Hepatocyte (in vitro differentiated cells): ENCODE results near the gene SKIL. TPM values are rescaled to one million over a fixed set of nuclear protein-coding genes. Genes with fewer than 3 reads are reported as not detected.

Experiments
- DNase-seq: peaks from one replicate; pipeline ENCODE4 v3.0.0-alpha.2; 2016; ENCODE audit warnings: low spot score
- H2AFZ ChIP-seq: fragments of 200-600 bp; sonication (generic); 2 replicates; pipeline ENCODE4 v1.6.0; 2016; ENCODE audit warnings: antibody characterized with exemption, mild to moderate bottlenecking
- H3K27ac ChIP-seq: fragments of 200-600 bp; sonication (generic); 2 replicates; pipeline ENCODE4 v1.5.1; 2016; ENCODE audit warnings: mild to moderate bottlenecking
- H3K27me3 ChIP-seq: fragments of 200-600 bp; sonication (generic); 2 replicates; pipeline ENCODE4 v1.6.1; 2016
- H3K36me3 ChIP-seq: fragments of 200-600 bp; sonication (generic); replicated peaks from 2 replicates; pipeline ENCODE4 v1.5.1; 2016; ENCODE audit warnings: low read depth; ENCODE audit not compliant: insufficient read depth
- H3K4me1 ChIP-seq: fragments of 200-600 bp; sonication (generic); 2 replicates; pipeline ENCODE4 v1.5.1; 2016; ENCODE audit warnings: mild to moderate bottlenecking, moderate library complexity; ENCODE audit not compliant: insufficient read depth
- H3K4me2 ChIP-seq: fragments of 200-600 bp; sonication (generic); 2 replicates; pipeline ENCODE4 v1.6.0; 2016
- H3K4me3 ChIP-seq: fragments of 200-600 bp; sonication (generic); 2 replicates; pipeline ENCODE4 v1.5.1; 2016; ENCODE audit warnings: mild to moderate bottlenecking
- H3K79me2 ChIP-seq: fragments of 200-600 bp; sonication (generic); 2 replicates; pipeline ENCODE4 v1.6.0; 2017; ENCODE audit warnings: mild to moderate bottlenecking
- H3K9me2 ChIP-seq: fragments of 200-600 bp; sonication (generic); replicated peaks from 2 replicates; pipeline ENCODE4 v1.6.0; 2017; ENCODE audit warnings: mild to moderate bottlenecking; ENCODE audit not compliant: insufficient read depth
- H3K9me3 ChIP-seq: fragments of 200-600 bp; sonication (generic); 2 replicates; pipeline ENCODE4 v1.5.1; 2016; ENCODE audit warnings: low read depth, mild to moderate bottlenecking
- H4K20me1 ChIP-seq: fragments of 200-600 bp; sonication (generic); 2 replicates; pipeline ENCODE4 v1.6.0; 2016; ENCODE audit warnings: mild to moderate bottlenecking; ENCODE audit not compliant: insufficient read depth, poor library complexity, severe bottlenecking
- CTCF ChIP-seq: fragments of 200-600 bp; sonication (generic); IDR thresholded peaks from 2 replicates; pipeline ENCODE4 v1.5.1; 2016; ENCODE audit warnings: antibody characterized with exemption, mild to moderate bottlenecking; ENCODE audit not compliant: poor library complexity
- EZH2 ChIP-seq: fragments of 200-600 bp; sonication (generic); IDR thresholded peaks from 2 replicates; pipeline ENCODE4 v1.6.1; 2016; ENCODE audit warnings: antibody characterized with exemption, mild to moderate bottlenecking, borderline replicate concordance
- EZH2phosphoT487 ChIP-seq: fragments of 200-600 bp; sonication (generic); IDR thresholded peaks from one replicate; pipeline ENCODE4 v1.6.1; 2018; ENCODE audit warnings: antibody characterized with exemption, mild to moderate bottlenecking, low read depth, moderate library complexity; ENCODE audit not compliant: unreplicated experiment, severe bottlenecking
- WGBS: methylation state at CpG from one replicate; pipeline ENCODE4 v1.1.6; 2016; ENCODE audit warnings: low lambda C conversion rate; ENCODE audit errors: missing lambda C conversion rate; 5-methylcytosine and 5-hydroxymethylcytosine counted together
- polyA plus RNA-seq: library from polyadenylated mRNA; unstranded; fragments of >200 nt; fragmentation: Nextera tagmentation; extraction: Ambion mirVana; gene quantifications from 2 replicates; pipeline ENCODE4 v1.2.1, GENCODE V29; 2016
- total RNA-seq: library from RNA; depleted of rRNA; stranded (reverse); fragments of >200 nt; gene quantifications from 2 replicates; pipeline ENCODE4 v1.2.3, GENCODE V29; 2014

The SKIL gene
- total and polyA plus RNA-seq, 2 experiments from 2014 or later = 28.9 to 87.5 TPM

GRCh38 chr3:170440344-170440743, 82.8 kb downstream of the SKIL start:
- 100% methylated on average over 2 of the region's 2 CpGs for WGBS
- DNase-seq = no peak
- H3K9me3 ChIP-seq = no peaks in the 10 kb centered on the region
- H3K9me2 ChIP-seq = no peaks in the 10 kb centered on the region
- H3K79me2 ChIP-seq = no peaks in the 10 kb centered on the region
- no peak overlapping the region for H3K27ac ChIP-seq
- no peaks in the 10 kb centered on the region for H3K27me3 ChIP-seq
- no peaks in the 10 kb centered on the region for H3K36me3 ChIP-seq
- TF ChIP-seq EZH2 (no peak), CTCF (no peak), EZH2phosphoT487 (no peak)
- no peaks in the 10 kb centered on the region for H4K20me1 ChIP-seq
- H3K4me2 ChIP-seq = no peak overlapping the region
- no peak overlapping the region for H2AFZ ChIP-seq
- no peak overlapping the region for H3K4me3 ChIP-seq
- no peaks in the 10 kb centered on the region for H3K4me1 ChIP-seq

- no peak for TF ChIP-seq EZH2phosphoT487
- TF ChIP-seq CTCF = no peak
- no peak for TF ChIP-seq EZH2
- H4K20me1 ChIP-seq = no peaks in the 10 kb centered on the region
- H3K4me1 ChIP-seq = no peaks in the 10 kb centered on the region
- no peaks in the 10 kb centered on the region for H3K9me3 ChIP-seq
- H2AFZ ChIP-seq = no peak overlapping the region
- no peaks in the 10 kb centered on the region for H3K79me2 ChIP-seq
- WGBS = 95% methylated on average over 4 of the region's 4 CpGs
- H3K4me3 ChIP-seq = no peak overlapping the region
- no peaks in the 10 kb centered on the region for H3K9me2 ChIP-seq
- no peak overlapping the region for H3K4me2 ChIP-seq
- DNase-seq = no peak
- no peaks in the 10 kb centered on the region for H3K36me3 ChIP-seq
- no peaks in the 10 kb centered on the region for H3K27me3 ChIP-seq
- H3K27ac ChIP-seq = no peak overlapping the region
Measured at GRCh38 chr3:170441412-170441811, 83.9 kb downstream of the SKIL start.

GRCh38 chr3:170442947-170443346, 85.4 kb downstream of the SKIL start:
- H3K4me3 ChIP-seq = no peak overlapping the region
- no peaks in the 10 kb centered on the region for H3K4me1 ChIP-seq
- no peaks in the 10 kb centered on the region for H3K9me2 ChIP-seq
- no peak overlapping the region for H3K27ac ChIP-seq
- H3K79me2 ChIP-seq = no peaks in the 10 kb centered on the region
- no peak for DNase-seq
- no peaks in the 10 kb centered on the region for H3K9me3 ChIP-seq
- TF ChIP-seq EZH2phosphoT487 (no peak), CTCF (no peak), EZH2 (no peak)
- no peak overlapping the region for H3K4me2 ChIP-seq
- H2AFZ ChIP-seq = no peak overlapping the region
- no peaks in the 10 kb centered on the region for H4K20me1 ChIP-seq
- no peaks in the 10 kb centered on the region for H3K27me3 ChIP-seq
- H3K36me3 ChIP-seq = no peaks in the 10 kb centered on the region

GRCh38 chr3:170443457-170443856, 85.9 kb downstream of the SKIL start:
- no peaks in the 10 kb centered on the region for H3K27me3 ChIP-seq
- no peaks in the 10 kb centered on the region for H4K20me1 ChIP-seq
- H3K27ac ChIP-seq = no peak overlapping the region
- no peak overlapping the region for H2AFZ ChIP-seq
- no peaks in the 10 kb centered on the region for H3K4me1 ChIP-seq
- no peak overlapping the region for H3K4me3 ChIP-seq
- TF ChIP-seq CTCF (no peak), EZH2 (no peak), EZH2phosphoT487 (no peak)
- no peaks in the 10 kb centered on the region for H3K36me3 ChIP-seq
- no peaks in the 10 kb centered on the region for H3K9me2 ChIP-seq
- H3K4me2 ChIP-seq = no peak overlapping the region
- no peaks in the 10 kb centered on the region for H3K9me3 ChIP-seq
- no peak for DNase-seq
- H3K79me2 ChIP-seq = no peaks in the 10 kb centered on the region
